ENCODE results near the gene DNAJC16.

The DNAJC16 gene

GRCh38 chr1:15617173-15618076 lies 90.8 kb downstream of the DNAJC16 start, which contains the start of gene DDI2 (continued):
- TF ChIP-seq ZNF513 (tag by site-specific recombination; IDR thresholded peaks at IDR 0.05): peak; percentile 93
- TF ChIP-seq HIC1 (tag by site-specific recombination; IDR thresholded peaks at IDR 0.05): peak; percentile 78
- TF ChIP-seq, protein P1, sequence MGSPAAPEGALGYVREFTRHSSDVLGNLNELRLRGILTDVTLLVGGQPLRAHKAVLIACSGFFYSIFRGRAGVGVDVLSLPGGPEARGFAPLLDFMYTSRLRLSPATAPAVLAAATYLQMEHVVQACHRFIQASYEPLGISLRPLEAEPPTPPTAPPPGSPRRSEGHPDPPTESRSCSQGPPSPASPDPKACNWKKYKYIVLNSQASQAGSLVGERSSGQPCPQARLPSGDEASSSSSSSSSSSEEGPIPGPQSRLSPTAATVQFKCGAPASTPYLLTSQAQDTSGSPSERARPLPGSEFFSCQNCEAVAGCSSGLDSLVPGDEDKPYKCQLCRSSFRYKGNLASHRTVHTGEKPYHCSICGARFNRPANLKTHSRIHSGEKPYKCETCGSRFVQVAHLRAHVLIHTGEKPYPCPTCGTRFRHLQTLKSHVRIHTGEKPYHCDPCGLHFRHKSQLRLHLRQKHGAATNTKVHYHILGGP (tag by site-specific recombination; IDR thresholded peaks at IDR 0.05): no peak
- peak; percentile 91 for TF ChIP-seq ZBTB26 (tag by site-specific recombination; optimal IDR thresholded peaks at IDR 0.05)
- no peak for TF ChIP-seq ZNF292 (tag by site-specific recombination; IDR thresholded peaks at IDR 0.05; ENCODE audit: borderline replicate concordance, low read depth)
- TF ChIP-seq SP7 (tag by site-specific recombination; IDR thresholded peaks at IDR 0.05): peak; percentile 55
- no peak for TF ChIP-seq ZNF473 (tag by site-specific recombination; IDR thresholded peaks at IDR 0.05)
- peak; percentile 53 for TF ChIP-seq KLF1 (tag by site-specific recombination; IDR thresholded peaks at IDR 0.05)
- TF ChIP-seq ZSCAN16 (tag by site-specific recombination; IDR thresholded peaks at IDR 0.05): no peak
- TF ChIP-seq, protein P2, sequence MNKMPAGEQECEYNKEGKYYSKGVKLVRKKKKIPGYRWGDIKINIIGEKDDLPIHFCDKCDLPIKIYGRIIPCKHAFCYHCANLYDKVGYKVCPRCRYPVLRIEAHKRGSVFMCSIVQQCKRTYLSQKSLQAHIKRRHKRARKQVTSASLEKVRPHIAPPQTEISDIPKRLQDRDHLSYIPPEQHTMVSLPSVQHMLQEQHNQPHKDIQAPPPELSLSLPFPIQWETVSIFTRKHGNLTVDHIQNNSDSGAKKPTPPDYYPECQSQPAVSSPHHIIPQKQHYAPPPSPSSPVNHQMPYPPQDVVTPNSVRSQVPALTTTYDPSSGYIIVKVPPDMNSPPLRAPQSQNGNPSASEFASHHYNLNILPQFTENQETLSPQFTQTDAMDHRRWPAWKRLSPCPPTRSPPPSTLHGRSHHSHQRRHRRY (tag by site-specific recombination; IDR thresholded peaks at IDR 0.05): no peak
- TF ChIP-seq ZNF391 (tag by site-specific recombination; IDR thresholded peaks at IDR 0.05; ENCODE audit: borderline replicate concordance, low read depth): 0 out of 2 replicates have a peak, but pooled peaks have one; percentile 18
- no peak for TF ChIP-seq ZNF311 (tag by site-specific recombination; IDR thresholded peaks at IDR 0.05; ENCODE audit: borderline replicate concordance)
- no peak for TF ChIP-seq REST (tag by site-specific recombination; IDR thresholded peaks at IDR 0.05)
- peak; percentile 98 for TF ChIP-seq SP2 (tag by site-specific recombination; IDR thresholded peaks at IDR 0.05)
- TF ChIP-seq ZNF140 (tag by site-specific recombination; IDR thresholded peaks at IDR 0.05): no peak
- TF ChIP-seq ZNF571 (tag by site-specific recombination; IDR thresholded peaks at IDR 0.05): no peak
- TF ChIP-seq ZNF146 (tag by site-specific recombination; IDR thresholded peaks at IDR 0.05): no peak
- no peak for TF ChIP-seq ZNF449 (tag by site-specific recombination; IDR thresholded peaks at IDR 0.05)
- TF ChIP-seq, protein P3, sequence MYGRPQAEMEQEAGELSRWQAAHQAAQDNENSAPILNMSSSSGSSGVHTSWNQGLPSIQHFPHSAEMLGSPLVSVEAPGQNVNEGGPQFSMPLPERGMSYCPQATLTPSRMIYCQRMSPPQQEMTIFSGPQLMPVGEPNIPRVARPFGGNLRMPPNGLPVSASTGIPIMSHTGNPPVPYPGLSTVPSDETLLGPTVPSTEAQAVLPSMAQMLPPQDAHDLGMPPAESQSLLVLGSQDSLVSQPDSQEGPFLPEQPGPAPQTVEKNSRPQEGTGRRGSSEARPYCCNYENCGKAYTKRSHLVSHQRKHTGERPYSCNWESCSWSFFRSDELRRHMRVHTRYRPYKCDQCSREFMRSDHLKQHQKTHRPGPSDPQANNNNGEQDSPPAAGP (tag by site-specific recombination; IDR thresholded peaks at IDR 0.05): peak; percentile 81; the same call in 1 of the 2 replicates
- peak; percentile 54; the same call in 1 of the 2 replicates for TF ChIP-seq PRDM1 (tag by site-specific recombination; IDR thresholded peaks at IDR 0.05)
- TF ChIP-seq ZNF549 (tag by site-specific recombination; IDR thresholded peaks at IDR 0.05): no peak
